ENCODE results near the gene SRP72. TPM values are rescaled to one million over a fixed set of nuclear protein-coding genes. Genes with fewer than 3 reads are reported as not detected.
A peak's percentile ranks its signal among the peaks of the same experiment; 100 is the strongest.

Gene SRP72
- total RNA-seq, 1 donor from 2014 or later: 103 TPM

- Mint-ChIP-seq H3K4me3 (ENCODE audit: unreplicated experiment) (no peak overlapping the region), H3K27me3 (ENCODE audit: low read depth) (no peaks in the 10 kb centered on the region), H3K36me3 (ENCODE audit: low read depth) (peaks cover 25% of the 10 kb centered on the region), H3K27ac (ENCODE audit: unreplicated experiment) (no peak overlapping the region), H3K9me3 (ENCODE audit: low read depth) (no peaks in the 10 kb centered on the region), H3K4me1 (ENCODE audit: low read depth) (peaks cover 3% of the 10 kb centered on the region)
- no peak for TF ChIP-seq CTCF (IDR thresholded peaks at IDR 0.05)
- DNase-seq (ENCODE audit: low spot score): no peak
Observed at GRCh38 chr4:56450342-56450741, 17.1 kb upstream of the SRP72 start.

DNA sequence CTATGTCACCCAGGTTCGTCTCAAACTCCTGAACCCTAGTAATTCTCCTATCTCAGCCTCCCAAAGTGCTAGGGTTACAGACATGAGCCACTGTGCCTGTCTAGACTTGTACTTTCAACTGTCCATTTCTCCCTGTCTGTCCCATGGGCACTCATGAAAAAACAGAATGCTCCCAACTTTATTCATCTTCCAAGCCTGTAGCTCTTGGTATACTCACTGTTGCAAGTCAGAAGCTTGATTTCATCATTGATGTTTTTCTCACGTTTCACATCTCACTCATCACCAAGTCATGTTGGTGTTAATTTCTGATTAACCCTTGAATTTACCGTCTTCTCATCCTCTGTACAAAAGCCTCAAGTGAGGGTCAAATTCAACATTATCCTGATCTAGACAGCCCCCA lies 7.3 kb upstream of the SRP72 start:
- Mint-ChIP-seq H3K27me3 (ENCODE audit: low read depth) (no peaks in the 10 kb centered on the region), H3K4me3 (ENCODE audit: unreplicated experiment) (no peak overlapping the region), H3K9me3 (ENCODE audit: low read depth) (no peaks in the 10 kb centered on the region), H3K4me1 (ENCODE audit: low read depth) (peaks cover 15% of the 10 kb centered on the region), H3K27ac (ENCODE audit: unreplicated experiment) (peak overlapping the region; percentile 29), H3K36me3 (ENCODE audit: low read depth) (peaks cover 23% of the 10 kb centered on the region)
- TF ChIP-seq CTCF (IDR thresholded peaks at IDR 0.05): no peak
- no peak for DNase-seq (ENCODE audit: low spot score)

DNA sequence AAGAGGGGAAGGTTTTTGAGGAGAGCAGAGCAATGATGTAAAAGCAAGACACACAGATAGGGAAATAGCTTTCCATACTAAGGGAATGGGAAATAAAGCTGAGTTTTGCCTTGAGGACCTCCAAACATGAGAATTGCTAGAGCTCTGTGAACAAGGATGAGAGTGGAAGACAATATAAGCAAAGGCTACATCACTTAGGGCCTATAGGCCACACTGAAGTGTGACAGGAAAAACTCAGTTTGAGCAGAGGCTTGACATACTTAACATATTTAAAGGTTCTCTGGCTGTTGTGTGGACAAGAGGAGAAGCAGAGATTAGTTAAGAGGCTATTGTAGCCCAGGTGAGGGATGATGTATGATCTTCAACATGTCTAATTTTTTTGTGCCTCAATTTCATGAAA lies 5.3 kb upstream of the SRP72 start:
- no peaks in the 10 kb centered on the region for H3K27me3 Mint-ChIP-seq (ENCODE audit: low read depth)
- peaks cover 33% of the 10 kb centered on the region for H3K4me1 Mint-ChIP-seq (ENCODE audit: low read depth)
- peaks cover 12% of the 10 kb centered on the region for H3K36me3 Mint-ChIP-seq (ENCODE audit: low read depth)
- no peaks in the 10 kb centered on the region for H3K9me3 Mint-ChIP-seq (ENCODE audit: low read depth)
- no peak for DNase-seq (ENCODE audit: low spot score)
- H3K27ac Mint-ChIP-seq (ENCODE audit: unreplicated experiment): peak overlapping the region; percentile 29
- no peak for TF ChIP-seq CTCF (IDR thresholded peaks at IDR 0.05)
- no peak overlapping the region for H3K4me3 Mint-ChIP-seq (ENCODE audit: unreplicated experiment)

GRCh38 chr4:56463711-56464110 lies 3.7 kb upstream of the SRP72 start:
- no peak overlapping the region for H3K4me3 Mint-ChIP-seq (ENCODE audit: unreplicated experiment)
- TF ChIP-seq CTCF (IDR thresholded peaks at IDR 0.05): no peak

GRCh38 chr4:56464581-56464980 lies 2.8 kb upstream of the SRP72 start:
- Mint-ChIP-seq H3K27me3 (ENCODE audit: low read depth) (no peaks in the 10 kb centered on the region), H3K27ac (ENCODE audit: unreplicated experiment) (peak overlapping the region; percentile 23), H3K36me3 (ENCODE audit: low read depth) (peaks cover 12% of the 10 kb centered on the region), H3K9me3 (ENCODE audit: low read depth) (no peaks in the 10 kb centered on the region), H3K4me3 (ENCODE audit: unreplicated experiment) (no peak overlapping the region), H3K4me1 (ENCODE audit: low read depth) (peaks cover 45% of the 10 kb centered on the region)
- TF ChIP-seq CTCF (IDR thresholded peaks at IDR 0.05): no peak
- no peak for DNase-seq (ENCODE audit: low spot score)

More at GRCh38 chr4:56463711-56464110, 3.7 kb upstream of the SRP72 start:
- Mint-ChIP-seq H3K4me1 (ENCODE audit: low read depth) (peaks cover 37% of the 10 kb centered on the region), H3K27me3 (ENCODE audit: low read depth) (no peaks in the 10 kb centered on the region), H3K27ac (ENCODE audit: unreplicated experiment) (no peak overlapping the region), H3K36me3 (ENCODE audit: low read depth) (peaks cover 12% of the 10 kb centered on the region), H3K9me3 (ENCODE audit: low read depth) (no peaks in the 10 kb centered on the region)
- DNase-seq (ENCODE audit: low spot score): no peak
